ENCODE data around the gene PRPF18.

- no peak for TF ChIP-seq CTCF (IDR thresholded peaks at IDR 0.05)
- no peak for TF ChIP-seq POLR2A (IDR thresholded peaks at IDR 0.05)
Observed at GRCh38 chr10:13563481-13564445, 23.0 kb upstream of the PRPF18 start.

All from stomach (tissue), 4 donors.